ENCODE measurements around the gene SKAP2. TPM values are rescaled to one million over a fixed set of nuclear protein-coding genes. Genes with fewer than 3 reads are reported as not detected.

The SKAP2 gene
- polyA plus RNA-seq, 1 donor, result 31.2 TPM

DNA sequence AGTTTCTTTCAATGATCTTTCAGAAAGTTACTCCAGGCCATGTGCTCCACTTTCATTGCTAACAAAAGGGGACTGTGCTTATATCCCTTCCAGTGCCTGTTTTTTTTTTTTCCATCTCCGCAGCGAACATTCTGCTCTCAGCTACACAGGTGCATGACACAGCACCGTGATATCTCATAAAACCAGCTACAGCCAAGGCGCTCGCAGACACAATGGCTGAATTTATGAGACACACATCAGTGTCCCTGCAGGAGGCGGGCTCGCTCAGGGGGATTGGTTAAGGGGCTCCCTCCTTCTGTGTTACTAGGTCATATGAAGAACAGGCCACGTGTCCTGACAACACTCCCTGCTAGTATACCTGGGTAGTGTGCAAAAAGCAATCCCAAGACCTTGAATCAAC is 245.5 kb downstream of the SKAP2 start:
- WGBS (ENCODE audit: insufficient coverage, low lambda C conversion rate), result no CpG with 5 or more reads among the region's 8 CpGs
- DNase-seq, result no peak
- no peak overlapping the region for H3K27ac ChIP-seq (ENCODE audit: low read length)

GRCh38 chr7:26618449-26618848 is 245.9 kb downstream of the SKAP2 start:
- no peaks in the 10 kb centered on the region for H3K27me3 ChIP-seq (ENCODE audit: control insufficient read depth, insufficient read depth, low read length)

More for the DNA sequence above, 245.5 kb downstream of the SKAP2 start:
- H3K36me3 ChIP-seq (ENCODE audit: control insufficient read depth, insufficient read depth, low read length), result no peaks in the 10 kb centered on the region
- H3K4me1 ChIP-seq (ENCODE audit: control insufficient read depth, insufficient read depth, low read length), result no peaks in the 10 kb centered on the region
- H3K4me3 ChIP-seq (ENCODE audit: low read length), result no peak overlapping the region
- H3K9me3 ChIP-seq (ENCODE audit: control insufficient read depth, low read depth, low read length), result no peaks in the 10 kb centered on the region
- H3K27me3 ChIP-seq (ENCODE audit: control insufficient read depth, insufficient read depth, low read length), result peaks cover under 1% of the 10 kb centered on the region

More at GRCh38 chr7:26618449-26618848, 245.9 kb downstream of the SKAP2 start:
- Histone ChIP-seq H3K36me3 (ENCODE audit: control insufficient read depth, insufficient read depth, low read length) (no peaks in the 10 kb centered on the region), H3K4me1 (ENCODE audit: control insufficient read depth, insufficient read depth, low read length) (no peaks in the 10 kb centered on the region), H3K27ac (ENCODE audit: low read length) (no peak overlapping the region), H3K9me3 (ENCODE audit: control insufficient read depth, low read depth, low read length) (no peaks in the 10 kb centered on the region), H3K4me3 (ENCODE audit: low read length) (no peak overlapping the region)
- no peak for DNase-seq
- WGBS (ENCODE audit: insufficient coverage, low lambda C conversion rate), result no CpG with 5 or more reads among the region's 12 CpGs

Other genes with a start within 250 kb of the SKAP2 start
- gene HOXA1, start 231.4 kb upstream of the SKAP2 start, polyA plus RNA-seq, result 1.5 TPM
- 5.5 TPM for gene HOXA2, start 238.1 kb upstream of the SKAP2 start, polyA plus RNA-seq

Data from large intestine (tissue), 3 donors.